Fibroblast of lung (primary cell): ENCODE results near the gene GOT2.
"Not testable (repeated sequence)": the region's sequence is repeated elsewhere in the genome, so short reads cannot be mapped to it uniquely, and the experiment has no call there.

Experiments
- CTCF ChIP-seq, 2 donors: IDR thresholded peaks in 1 of 2; conservative IDR thresholded peaks in 1 of 2; 1 replicate in 1 of 2; 2 replicates in 1 of 2; pipeline ENCODE4 v1.5.1; 2011 to 2012; ENCODE audit warnings: low read length in 2 of 2, control low read depth in 1 of 2, inconsistent platforms in 1 of 2, low read depth in 1 of 2, mild to moderate bottlenecking in 1 of 2
- EZH2 ChIP-seq: IDR thresholded peaks from 2 replicates; pipeline ENCODE4 v1.5.1; 2012; ENCODE audit warnings: low read length, control low read depth, mild to moderate bottlenecking; ENCODE audit errors: missing control alignments

- not testable (repeated sequence) for TF ChIP-seq CTCF (conservative IDR thresholded peaks at IDR 0.05 in 1 of 2, IDR thresholded peaks at IDR 0.05 in 1 of 2; ENCODE audit: low read depth in 1 of 2, low read length in 2 of 2); EZH2
These were observed 47.0 kb downstream of the GOT2 start for GRCh38 chr16:58686985-58687706.
